H1 (cell line): ENCODE data around the gene STK33. TPM values are rescaled to one million over a fixed set of nuclear protein-coding genes. Genes with fewer than 3 reads are reported as not detected.

Experiments used
- BCL11A ChIP-seq, 2 experiments: IDR thresholded peaks; one replicate each; pipeline ENCODE4 v1.6.1; 2011; ENCODE audit warnings: low read depth in 2 of 2, low read length in 2 of 2, mild to moderate bottlenecking in 2 of 2
- CBX8 ChIP-seq: fragments of 300-800, 300-1000 bp; sonication (generic); IDR thresholded peaks from 2 replicates; pipeline ENCODE4 v1.7.1; 2016; ENCODE audit warnings: low read depth, low read length, borderline replicate concordance
- CHD1 ChIP-seq: IDR thresholded peaks from 2 replicates; pipeline ENCODE4 v1.6.1; 2012; ENCODE audit warnings: low read depth, low read length, improper control_type of control experiment
- EP300 ChIP-seq, 2 experiments: IDR thresholded peaks; 1 replicate in 1 of 2; 2 replicates in 1 of 2; pipeline ENCODE4 v1.6.1; 2011 to 2012; ENCODE audit warnings: low read depth in 2 of 2, low read length in 2 of 2, mild to moderate bottlenecking in 2 of 2, borderline replicate concordance in 1 of 2, inconsistent platforms in 1 of 2, moderate library complexity in 1 of 2
- KDM5A ChIP-seq: fragments of 200-600 bp; IDR thresholded peaks from 2 replicates; pipeline ENCODE4 v1.7.1; 2012; ENCODE audit warnings: mild to moderate bottlenecking, low read length, inconsistent platforms, mixed read lengths
- SUZ12 ChIP-seq: fragments of 200-600 bp; sonication (generic); IDR thresholded peaks from 2 replicates; pipeline ENCODE4 v1.6.1; 2012; ENCODE audit warnings: mild to moderate bottlenecking, inconsistent platforms, low read length, moderate library complexity, mixed read lengths
- polyA plus RNA-seq, 7 experiments: library from polyadenylated mRNA; depleted of rRNA in 3 of 7; stranded (reverse) in 5 of 7; unstranded in 2 of 7; fragments of >200 nt in 5 of 7; fragments of 200-250 nt in 2 of 7; gene quantifications; 1 replicate in 5 of 7; 2 replicates in 1 of 7; 4 replicates in 1 of 7; pipeline versions ENCODE4 v1.2.1 to v1.2.3, GENCODE V29; 2011 to 2013; ENCODE audit warnings: missing spikeins in 2 of 7, mixed read lengths in 2 of 7
- total RNA-seq: library from RNA; stranded (reverse); fragmentation: NEBNext Ultra II Directional; extraction: Animal tissue kit (Norgen Biotek cat#: 25700); gene quantifications from 2 replicates; pipeline ENCODE4 v1.2.1, GENCODE V29; 2021

STK33 gene
- total and polyA plus RNA-seq, 2 of the 8 experiments (the other 6 are each of a cell fraction or from before 2014, with no cell fraction given) = 8.8 to 25.1 TPM

DNA sequence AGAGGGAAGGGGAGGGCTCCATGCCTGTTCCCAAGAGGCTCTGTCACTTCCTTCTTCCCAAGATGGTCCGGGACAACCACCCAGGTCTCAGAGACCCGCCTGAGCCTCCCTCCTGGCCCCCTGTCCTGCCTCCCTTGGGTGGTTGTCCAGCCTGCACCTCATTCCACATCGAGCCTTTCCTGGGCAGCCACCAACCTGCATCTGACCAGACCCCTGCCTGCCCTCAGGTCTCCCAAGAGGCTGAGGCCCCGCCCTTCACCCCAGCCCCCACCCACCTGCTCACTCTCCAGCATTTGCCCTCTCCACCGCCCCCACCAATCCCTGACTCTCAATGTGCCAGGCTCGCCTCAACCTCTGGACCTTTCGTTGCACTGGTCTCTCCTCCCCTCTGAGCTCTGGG, 232.8 kb downstream of the STK33 start (continued):
- no peak for TF ChIP-seq BCL11A (IDR thresholded peaks at IDR 0.05; ENCODE audit: low read depth in 2 of 2, low read length in 2 of 2)
- TF ChIP-seq CBX8 = no peak
- no peak for TF ChIP-seq KDM5A
- TF ChIP-seq SUZ12 = no peak
- no peak for TF ChIP-seq EP300 (IDR thresholded peaks at IDR 0.05; ENCODE audit: borderline replicate concordance in 1 of 2, low read depth in 2 of 2, low read length in 2 of 2)
- no peak for TF ChIP-seq CHD1
- TF ChIP-seq, all 59 proteins: peak for 0
